H9 (cell line): Measurements from ENCODE around the gene MYOZ2. TPM values are rescaled to one million over a fixed set of nuclear protein-coding genes. Genes with fewer than 3 reads are reported as not detected.

Source experiments
- DNase-seq: peaks from one replicate; pipeline ENCODE4 v3.0.0-alpha.2; 2017
- H2AFZ ChIP-seq: one replicate; pipeline ENCODE4 v1.6.1; 2013; ENCODE audit warnings: mild to moderate bottlenecking, low read length, control low read depth, moderate library complexity
- H2AK5ac ChIP-seq: 2 replicates; pipeline ENCODE4 v1.6.1; 2013; ENCODE audit warnings: low read length, control low read depth, mixed read lengths; ENCODE audit not compliant: insufficient read length
- H2BK120ac ChIP-seq: one replicate; pipeline ENCODE4 v1.6.1; 2013; ENCODE audit warnings: low read depth, mild to moderate bottlenecking, low read length, control low read depth, inconsistent platforms; ENCODE audit not compliant: poor library complexity, severe bottlenecking
- H2BK12ac ChIP-seq: 2 replicates; pipeline ENCODE4 v1.6.1; 2013; ENCODE audit warnings: low read length, control low read depth, mixed read lengths, low read depth; ENCODE audit not compliant: insufficient read length
- H2BK15ac ChIP-seq: 2 replicates; pipeline ENCODE4 v1.6.1; 2013; ENCODE audit warnings: low read depth, low read length, control low read depth
- H2BK20ac ChIP-seq: one replicate; pipeline ENCODE4 v1.6.1; 2013; ENCODE audit warnings: low read depth, mild to moderate bottlenecking, low read length, control low read depth, inconsistent platforms; ENCODE audit not compliant: poor library complexity, severe bottlenecking
- H2BK5ac ChIP-seq: 2 replicates; pipeline ENCODE4 v1.6.1; 2013; ENCODE audit warnings: low read length, control low read depth, mixed read lengths; ENCODE audit not compliant: insufficient read length
- H3K14ac ChIP-seq: 2 replicates; pipeline ENCODE4 v1.6.1; 2013; ENCODE audit warnings: low read length, control low read depth; ENCODE audit not compliant: insufficient read depth
- H3K18ac ChIP-seq: 2 replicates; pipeline ENCODE4 v1.6.1; 2013; ENCODE audit warnings: low read depth, mild to moderate bottlenecking, mixed read lengths, low read length, control low read depth; ENCODE audit not compliant: insufficient read length
- H3K23ac ChIP-seq: 2 replicates; pipeline ENCODE4 v1.6.1; 2013; ENCODE audit warnings: low read length, control low read depth, mixed read lengths, low read depth; ENCODE audit not compliant: insufficient read length
- H3K23me2 ChIP-seq: 2 replicates; pipeline ENCODE4 v1.6.1; 2013; ENCODE audit warnings: low read depth, mild to moderate bottlenecking, mixed read lengths, low read length, control low read depth; ENCODE audit not compliant: insufficient read length, poor library complexity, severe bottlenecking
- H3K27ac ChIP-seq: 2 replicates; pipeline ENCODE4 v1.5.1; 2013; ENCODE audit warnings: low read length, control low read depth, mixed read lengths, low read depth; ENCODE audit not compliant: insufficient read length
- H3K27me3 ChIP-seq: 2 replicates; pipeline ENCODE4 v1.6.1; 2013; ENCODE audit warnings: low read length, control low read depth, inconsistent platforms; ENCODE audit not compliant: insufficient read depth
- H3K4ac ChIP-seq: 2 replicates; pipeline ENCODE4 v1.6.1; 2013; ENCODE audit warnings: low read depth, mild to moderate bottlenecking, control low read depth, inconsistent platforms, low read length, moderate library complexity
- H3K4me1 ChIP-seq: 2 replicates; pipeline ENCODE4 v1.6.1; 2013; ENCODE audit warnings: low read length, control low read depth, inconsistent platforms; ENCODE audit not compliant: insufficient read depth
- H3K4me2 ChIP-seq: 2 replicates; pipeline ENCODE4 v1.6.1; 2013; ENCODE audit warnings: low read length, control low read depth, mixed read lengths; ENCODE audit not compliant: insufficient read length, insufficient read depth
- H3K56ac ChIP-seq: 2 replicates; pipeline ENCODE4 v1.6.1; 2013; ENCODE audit warnings: low read depth, mild to moderate bottlenecking, mixed read lengths, low read length, control low read depth; ENCODE audit not compliant: insufficient read length
- H3K79me1 ChIP-seq: 2 replicates; pipeline ENCODE4 v1.6.1; 2013; ENCODE audit warnings: low read depth, mild to moderate bottlenecking, moderate library complexity, low read length, control low read depth, inconsistent platforms; ENCODE audit not compliant: insufficient read depth, poor library complexity, severe bottlenecking
- H3K79me2 ChIP-seq: 2 replicates; pipeline ENCODE4 v1.6.1; 2013; ENCODE audit warnings: low read length, control low read depth, inconsistent platforms; ENCODE audit not compliant: insufficient read depth
- H3K9ac ChIP-seq: 2 replicates; pipeline ENCODE4 v1.6.1; 2013; ENCODE audit warnings: low read length, control low read depth, mixed read lengths; ENCODE audit not compliant: insufficient read length; ENCODE audit errors: extremely low read depth
- H3K9me3 ChIP-seq: one replicate; pipeline ENCODE4 v1.6.1; 2013; ENCODE audit warnings: low read depth, low read length, inconsistent platforms; ENCODE audit not compliant: control insufficient read depth
- H3T11ph ChIP-seq: one replicate; pipeline ENCODE4 v1.6.1; 2013; ENCODE audit warnings: mild to moderate bottlenecking, low read length, control low read depth, inconsistent platforms
- H4K20me1 ChIP-seq: one replicate; pipeline ENCODE4 v1.6.1; 2013; ENCODE audit not compliant: control insufficient read depth, insufficient read length, insufficient read depth
- H4K5ac ChIP-seq: 2 replicates; pipeline ENCODE4 v1.6.1; 2013; ENCODE audit warnings: low read depth, mild to moderate bottlenecking, mixed read lengths, low read length, control low read depth; ENCODE audit not compliant: insufficient read length
- H4K8ac ChIP-seq: replicated peaks from 2 replicates; pipeline ENCODE4 v1.6.1; 2013; ENCODE audit warnings: low read length, control low read depth, mixed read lengths, low read depth; ENCODE audit not compliant: insufficient read length
- H4K91ac ChIP-seq: 2 replicates; pipeline ENCODE4 v1.6.1; 2013; ENCODE audit warnings: low read depth, mild to moderate bottlenecking, moderate library complexity, mixed read lengths, low read length, control low read depth; ENCODE audit not compliant: insufficient read length
- H3K27ac Mint-ChIP-seq, 3 experiments: 2 replicates in 2 of 3; 3 replicates in 1 of 3; pipeline ENCODE4 v1.8.0; 2020 to 2021; ENCODE audit warnings: mixed read lengths in 3 of 3, mild to moderate bottlenecking in 1 of 3, moderate library complexity in 1 of 3
- H3K27me3 Mint-ChIP-seq: 2 replicates; pipeline ENCODE4 v1.8.0; 2021; ENCODE audit warnings: low read depth, mild to moderate bottlenecking, moderate library complexity, mixed read lengths
- H3K36me3 Mint-ChIP-seq, 3 experiments: 2 replicates in 2 of 3; 3 replicates in 1 of 3; pipeline ENCODE4 v1.8.0; 2020 to 2021; ENCODE audit warnings: low read depth in 3 of 3, mixed read lengths in 3 of 3; ENCODE audit not compliant: insufficient read depth in 1 of 3
- H3K4me1 Mint-ChIP-seq, 2 experiments: 2 replicates each; pipeline ENCODE4 v1.8.0; 2020; ENCODE audit warnings: mixed read lengths in 2 of 2
- H3K4me3 Mint-ChIP-seq, 2 experiments: 2 replicates in 1 of 2; 3 replicates in 1 of 2; pipeline ENCODE4 v1.8.0; 2020 to 2021; ENCODE audit warnings: mild to moderate bottlenecking in 2 of 2, mixed read lengths in 2 of 2, moderate library complexity in 1 of 2
- H3K9me3 Mint-ChIP-seq, 2 experiments: 2 replicates in 1 of 2; 3 replicates in 1 of 2; pipeline ENCODE4 v1.8.0; 2020; ENCODE audit warnings: mild to moderate bottlenecking in 2 of 2, mixed read lengths in 2 of 2, moderate library complexity in 1 of 2
- CTCF ChIP-seq: fragments of 200-600 bp; sonication (generic); conservative IDR thresholded peaks from 3 replicates; pipeline ENCODE4 v1.8.0; 2021; ENCODE audit warnings: antibody characterized with exemption, mild to moderate bottlenecking
- total RNA-seq: library from RNA; stranded (reverse); gene quantifications from 2 replicates; pipeline ENCODE4 v1.2.1, GENCODE V29; 2021

The MYOZ2 gene
- total RNA-seq, 1 experiment from 2014 or later, result not detected

- Histone ChIP-seq H4K5ac (no peak overlapping the region), H3K79me2 (no peaks in the 10 kb centered on the region), H3K4me2 (no peak overlapping the region), H3K23ac (no peak overlapping the region), H3K9me3 (no peaks in the 10 kb centered on the region), H2BK5ac (no peak overlapping the region), H3K4ac (no peak overlapping the region), H3K27ac (no peak overlapping the region), H4K20me1 (no peaks in the 10 kb centered on the region), H4K91ac (no peak overlapping the region), H3K9ac (no peak overlapping the region), H3K27me3 (no peaks in the 10 kb centered on the region), H3K23me2 (no peaks in the 10 kb centered on the region), H3K14ac (no peak overlapping the region), H3T11ph (no peak overlapping the region), H2AK5ac (no peak overlapping the region), H3K18ac (no peak overlapping the region), H2BK15ac (no peak overlapping the region), H3K4me1 (no peaks in the 10 kb centered on the region), H2BK20ac (no peak overlapping the region), H3K79me1 (no peaks in the 10 kb centered on the region), H2AFZ (no peak overlapping the region), H2BK120ac (no peak overlapping the region), H3K56ac (no peak overlapping the region), H2BK12ac (no peak overlapping the region), H4K8ac (no peak overlapping the region)
- Mint-ChIP-seq H3K9me3 (no peaks in the 10 kb centered on the region), H3K4me3 (no peak overlapping the region), H3K27me3 (no peaks in the 10 kb centered on the region), H3K36me3 (no peaks in the 10 kb centered on the region), H3K4me1 (peaks cover 7 to 10% of the 10 kb centered on the region in 2 experiments), H3K27ac (no peak overlapping the region)
- TF ChIP-seq CTCF, result no peak
- DNase-seq, result no peak
Observed at GRCh38 chr4:119111296-119111695, 24.3 kb upstream of the MYOZ2 start.
